ENCODE results near the gene RNU6-1.

RNU6-1 gene

GRCh38 chr15:67861983-67862382, 22.1 kb upstream of the RNU6-1 start:
- TF ChIP-seq, protein P1, sequence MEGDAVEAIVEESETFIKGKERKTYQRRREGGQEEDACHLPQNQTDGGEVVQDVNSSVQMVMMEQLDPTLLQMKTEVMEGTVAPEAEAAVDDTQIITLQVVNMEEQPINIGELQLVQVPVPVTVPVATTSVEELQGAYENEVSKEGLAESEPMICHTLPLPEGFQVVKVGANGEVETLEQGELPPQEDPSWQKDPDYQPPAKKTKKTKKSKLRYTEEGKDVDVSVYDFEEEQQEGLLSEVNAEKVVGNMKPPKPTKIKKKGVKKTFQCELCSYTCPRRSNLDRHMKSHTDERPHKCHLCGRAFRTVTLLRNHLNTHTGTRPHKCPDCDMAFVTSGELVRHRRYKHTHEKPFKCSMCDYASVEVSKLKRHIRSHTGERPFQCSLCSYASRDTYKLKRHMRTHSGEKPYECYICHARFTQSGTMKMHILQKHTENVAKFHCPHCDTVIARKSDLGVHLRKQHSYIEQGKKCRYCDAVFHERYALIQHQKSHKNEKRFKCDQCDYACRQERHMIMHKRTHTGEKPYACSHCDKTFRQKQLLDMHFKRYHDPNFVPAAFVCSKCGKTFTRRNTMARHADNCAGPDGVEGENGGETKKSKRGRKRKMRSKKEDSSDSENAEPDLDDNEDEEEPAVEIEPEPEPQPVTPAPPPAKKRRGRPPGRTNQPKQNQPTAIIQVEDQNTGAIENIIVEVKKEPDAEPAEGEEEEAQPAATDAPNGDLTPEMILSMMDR (IDR thresholded peaks at IDR 0.05; ENCODE audit: low read depth, low read length, missing control alignments) = no peak
- H3K4me3 ChIP-seq (ENCODE audit: low read depth, low read length) = no peak overlapping the region
- no peak for DNase-seq (ENCODE audit: low read depth)

DNA sequence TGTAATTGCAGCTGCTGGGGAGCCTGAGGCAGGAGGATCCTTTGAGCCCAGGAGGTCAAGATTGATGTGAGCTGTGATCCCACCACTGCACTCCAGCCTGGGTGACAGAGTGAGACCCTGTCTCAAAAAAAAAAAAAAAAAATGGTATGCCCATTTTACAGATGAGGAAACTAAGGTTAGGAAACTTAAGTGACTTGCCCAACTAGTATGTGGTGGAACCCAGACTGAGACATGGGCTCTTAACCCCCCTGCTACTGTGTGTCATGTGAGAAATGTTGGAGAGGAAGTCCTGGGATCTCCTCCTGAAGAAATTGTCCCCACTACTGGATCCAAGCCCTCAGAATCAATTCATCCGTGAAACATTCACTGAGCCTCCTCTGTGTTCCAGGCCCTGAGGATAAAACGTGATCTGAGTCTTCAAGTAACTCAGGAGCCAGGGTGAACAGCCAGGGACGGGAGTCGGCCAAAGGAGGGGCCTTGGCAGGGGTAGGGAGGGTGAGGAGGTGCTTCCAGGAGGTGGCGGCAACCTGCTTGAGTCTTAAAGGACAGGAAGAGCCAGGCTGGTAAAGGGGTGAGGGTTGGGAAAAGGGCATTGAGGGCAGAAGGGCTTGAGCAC, 19.6 kb upstream of the RNU6-1 start:
- TF ChIP-seq, protein P1 (IDR thresholded peaks at IDR 0.05; ENCODE audit: low read depth, low read length, missing control alignments) = no peak
- DNase-seq (ENCODE audit: low read depth) = no peak
- H3K4me3 ChIP-seq (ENCODE audit: low read depth, low read length) = no peak overlapping the region

DNA sequence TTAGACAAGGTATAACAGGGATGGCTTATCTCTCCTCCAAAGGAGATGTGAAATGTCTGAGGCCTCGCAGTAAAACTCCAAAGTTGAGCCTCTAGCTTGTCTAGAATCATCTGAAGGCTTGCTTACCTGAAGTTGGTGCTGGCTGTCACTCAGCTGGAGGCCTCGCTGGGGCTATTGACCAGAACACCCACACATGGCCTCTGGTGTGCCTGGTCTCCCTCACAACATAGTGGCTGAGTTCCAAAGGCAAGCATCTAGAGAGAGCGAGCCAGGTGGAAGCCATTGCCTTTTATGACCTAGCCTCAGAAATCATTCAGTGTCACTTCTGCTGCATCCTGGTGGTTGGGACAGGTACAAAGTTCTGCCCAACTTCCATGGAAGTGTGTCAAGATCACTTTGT, 17.4 kb upstream of the RNU6-1 start:
- no peak overlapping the region for H3K4me3 ChIP-seq (ENCODE audit: low read depth, low read length)
- no peak for DNase-seq (ENCODE audit: low read depth)
- TF ChIP-seq, protein P1 (IDR thresholded peaks at IDR 0.05; ENCODE audit: low read depth, low read length, missing control alignments) = no peak

DNA sequence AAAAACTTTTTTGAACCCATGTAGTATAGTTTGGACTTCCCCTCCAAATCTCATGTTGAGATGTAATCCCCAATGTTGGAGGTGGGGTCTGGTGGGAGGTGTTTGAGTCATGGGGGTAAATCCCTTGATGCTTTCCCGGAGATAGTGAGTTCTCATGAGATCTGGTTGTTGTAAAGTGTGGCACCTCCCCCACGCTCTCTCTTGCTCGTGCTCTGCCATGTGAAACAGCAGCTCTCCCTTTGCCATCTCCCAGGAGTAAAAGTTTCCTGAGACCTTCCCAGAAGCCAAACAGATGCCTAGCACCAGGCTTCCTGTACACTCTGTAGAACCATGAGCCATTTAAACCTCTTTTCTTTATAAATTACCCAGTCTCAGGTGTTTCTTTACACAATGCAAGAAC, 16.0 kb upstream of the RNU6-1 start:
- no peak overlapping the region for H3K4me3 ChIP-seq (ENCODE audit: low read depth, low read length)
- no peak for DNase-seq (ENCODE audit: low read depth)
- TF ChIP-seq, protein P1 (IDR thresholded peaks at IDR 0.05; ENCODE audit: low read depth, low read length, missing control alignments) = no peak

GRCh38 chr15:67854358-67854757, 14.5 kb upstream of the RNU6-1 start:
- H3K4me3 ChIP-seq (ENCODE audit: low read depth, low read length) = no peak overlapping the region
- no peak for DNase-seq (ENCODE audit: low read depth)
- TF ChIP-seq, protein P1 (IDR thresholded peaks at IDR 0.05; ENCODE audit: low read depth, low read length, missing control alignments) = no peak

DNA sequence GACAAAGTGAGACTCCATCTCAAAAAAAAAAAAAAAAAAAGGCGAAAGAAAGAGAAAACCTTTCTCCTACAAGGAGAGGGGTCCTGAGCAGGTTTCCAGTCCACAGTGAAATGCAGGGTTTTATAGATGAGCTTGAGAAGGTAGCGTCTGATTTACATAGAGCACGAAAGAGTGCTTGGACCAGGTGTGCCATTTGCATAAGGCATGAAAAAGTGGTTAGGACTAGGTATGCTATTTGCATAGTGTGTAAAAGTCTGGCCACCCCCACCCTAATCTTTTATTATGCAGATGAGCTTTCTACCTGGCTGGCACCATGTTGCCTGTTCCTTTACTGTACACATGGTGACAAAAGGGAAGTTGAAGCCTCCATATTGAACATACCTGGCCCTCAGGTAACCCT, 13.6 kb upstream of the RNU6-1 start:
- no peak overlapping the region for H3K4me3 ChIP-seq (ENCODE audit: low read depth, low read length)
- no peak for DNase-seq (ENCODE audit: low read depth)
- TF ChIP-seq, protein P1 (IDR thresholded peaks at IDR 0.05; ENCODE audit: low read depth, low read length, missing control alignments) = no peak

DNA sequence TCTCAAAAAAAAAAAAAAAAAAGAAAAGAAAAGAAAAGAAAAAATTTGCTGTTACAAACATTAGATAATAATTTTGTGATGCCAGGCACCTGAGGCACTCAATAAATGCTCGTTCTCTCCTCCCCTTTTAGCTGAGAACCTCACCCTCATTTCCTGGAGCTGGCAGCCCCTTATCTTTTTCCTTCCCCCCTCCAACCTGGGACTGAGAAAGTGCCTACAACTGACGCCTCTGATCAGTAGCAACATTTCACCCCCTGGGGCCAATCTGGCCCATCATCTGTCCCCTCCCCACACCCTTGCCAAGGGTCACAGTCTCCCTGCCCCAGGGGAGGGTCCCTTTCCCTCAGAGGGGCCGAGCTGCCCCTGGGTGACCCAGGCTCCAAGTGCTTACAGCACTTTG, 12.6 kb upstream of the RNU6-1 start:
- H3K4me3 ChIP-seq (ENCODE audit: low read depth, low read length) = no peak overlapping the region
- TF ChIP-seq, protein P1 (IDR thresholded peaks at IDR 0.05; ENCODE audit: low read depth, low read length, missing control alignments) = no peak
- no peak for DNase-seq (ENCODE audit: low read depth)

Data from GM12864 (cell line).